LNCAP (cell line): ENCODE data around the gene MTA2.

Experiments used
- TF ChIP-seq, protein P1 (sequence below): fragments of 450-650 bp; IDR thresholded peaks from 2 replicates; pipeline ENCODE4 v1.5.1; 2017; ENCODE audit warnings: mild to moderate bottlenecking

MTA2 gene

DNA sequence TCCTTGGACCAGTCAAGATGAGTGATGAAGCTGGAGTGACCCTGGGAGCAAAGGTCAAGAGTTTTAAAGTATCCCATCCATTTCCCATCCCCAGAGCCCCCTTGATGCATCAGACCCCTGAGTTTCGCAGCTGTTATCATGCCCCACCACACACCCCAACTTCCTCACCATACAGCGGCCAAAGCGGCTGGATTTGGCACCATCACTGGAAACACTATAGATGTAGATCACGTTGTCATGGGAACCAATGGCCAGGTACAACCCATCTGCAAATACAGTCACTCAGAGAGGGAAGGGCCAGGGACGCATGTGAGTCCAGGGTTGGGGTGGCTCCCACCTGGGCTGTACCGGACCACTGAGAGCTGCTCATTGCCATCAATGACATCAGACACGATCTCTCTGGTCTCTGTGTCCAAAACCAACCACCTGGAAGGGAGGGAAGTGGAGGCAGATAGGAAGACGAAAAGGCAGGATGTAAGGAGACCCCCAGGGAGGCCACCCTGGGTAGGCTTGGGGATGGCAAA, 2.2 kb upstream of the MTA2 start:
- TF ChIP-seq, protein P1, sequence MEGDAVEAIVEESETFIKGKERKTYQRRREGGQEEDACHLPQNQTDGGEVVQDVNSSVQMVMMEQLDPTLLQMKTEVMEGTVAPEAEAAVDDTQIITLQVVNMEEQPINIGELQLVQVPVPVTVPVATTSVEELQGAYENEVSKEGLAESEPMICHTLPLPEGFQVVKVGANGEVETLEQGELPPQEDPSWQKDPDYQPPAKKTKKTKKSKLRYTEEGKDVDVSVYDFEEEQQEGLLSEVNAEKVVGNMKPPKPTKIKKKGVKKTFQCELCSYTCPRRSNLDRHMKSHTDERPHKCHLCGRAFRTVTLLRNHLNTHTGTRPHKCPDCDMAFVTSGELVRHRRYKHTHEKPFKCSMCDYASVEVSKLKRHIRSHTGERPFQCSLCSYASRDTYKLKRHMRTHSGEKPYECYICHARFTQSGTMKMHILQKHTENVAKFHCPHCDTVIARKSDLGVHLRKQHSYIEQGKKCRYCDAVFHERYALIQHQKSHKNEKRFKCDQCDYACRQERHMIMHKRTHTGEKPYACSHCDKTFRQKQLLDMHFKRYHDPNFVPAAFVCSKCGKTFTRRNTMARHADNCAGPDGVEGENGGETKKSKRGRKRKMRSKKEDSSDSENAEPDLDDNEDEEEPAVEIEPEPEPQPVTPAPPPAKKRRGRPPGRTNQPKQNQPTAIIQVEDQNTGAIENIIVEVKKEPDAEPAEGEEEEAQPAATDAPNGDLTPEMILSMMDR, result no peak

DNA sequence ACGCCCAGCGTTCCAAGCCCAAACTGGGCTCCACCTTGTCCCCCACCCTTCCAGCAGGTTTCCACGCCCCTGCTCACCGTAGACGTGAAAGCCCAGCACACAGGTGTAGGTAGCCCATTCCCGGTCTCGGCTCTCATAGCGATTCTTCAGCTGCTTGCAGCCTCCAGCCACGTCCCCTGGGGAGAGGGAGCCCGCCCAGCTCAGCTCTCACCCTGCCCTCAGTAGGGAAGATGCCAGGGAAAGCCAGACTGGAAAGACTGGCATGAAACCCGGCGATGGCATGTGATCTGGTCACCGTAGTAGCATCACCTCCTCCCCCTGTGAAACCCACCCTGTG, 1.4 kb upstream of the MTA2 start:
- TF ChIP-seq, protein P1, result no peak

DNA sequence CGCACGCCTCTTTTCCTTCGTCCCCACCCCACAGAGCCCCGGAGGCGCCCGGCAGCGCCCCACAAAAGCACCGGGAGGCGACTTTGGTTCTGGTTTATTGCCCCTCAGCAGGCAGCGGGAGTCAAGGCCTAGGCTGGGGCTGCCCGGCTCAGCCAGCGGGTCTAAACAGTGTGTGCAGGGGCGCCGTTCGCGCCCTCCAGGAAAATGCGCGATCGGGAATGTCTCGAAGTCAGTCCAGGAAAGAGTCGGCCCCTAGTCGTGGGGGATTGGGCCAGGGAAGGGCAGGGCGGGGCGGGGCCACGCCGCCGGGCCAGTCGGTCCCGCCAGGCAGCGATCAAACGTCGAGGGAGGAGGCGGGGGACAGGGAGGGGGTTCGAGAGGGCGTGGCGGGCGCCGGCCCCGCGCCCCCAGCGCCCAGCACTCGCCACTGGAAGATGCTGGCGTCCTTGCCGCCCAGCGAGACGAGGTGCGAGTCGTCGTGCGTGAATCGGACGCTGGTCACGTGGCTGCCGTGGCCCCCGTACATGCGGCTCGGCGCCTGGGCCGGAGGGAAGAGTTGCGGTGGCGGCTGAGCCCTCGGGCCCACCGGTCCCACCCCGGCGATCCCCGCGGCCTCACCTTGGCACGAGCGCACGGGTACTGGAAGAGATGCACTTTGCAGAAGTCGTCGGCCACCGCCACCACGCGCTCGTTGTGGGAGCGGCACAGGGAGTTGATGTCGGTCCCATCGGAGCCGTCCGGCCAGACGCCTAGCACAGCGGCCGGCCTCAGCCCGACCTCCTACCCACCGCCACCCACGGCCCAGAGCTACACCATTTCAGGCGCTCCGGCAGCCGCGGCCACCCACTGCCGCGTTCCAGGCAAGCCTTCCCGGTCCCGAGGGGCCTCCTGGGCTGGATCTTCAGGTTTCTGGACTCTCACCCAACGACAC, 741 bp upstream of the MTA2 start:
- TF ChIP-seq, protein P1, result no peak

DNA sequence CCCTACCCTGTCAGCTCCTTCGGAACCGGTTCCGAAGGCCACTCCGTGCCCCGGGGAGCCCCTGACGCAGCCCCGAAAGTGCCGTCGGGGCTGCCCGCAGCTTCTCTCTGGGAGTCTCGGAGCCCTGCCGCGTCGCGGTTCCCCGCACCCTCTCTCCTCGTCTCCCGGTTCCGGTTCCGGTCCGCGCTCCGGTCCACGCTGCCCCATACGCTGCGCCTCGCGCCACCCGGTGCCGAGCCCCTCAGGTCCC, 618 bp downstream of the MTA2 start:
- TF ChIP-seq, protein P1, result no peak

DNA sequence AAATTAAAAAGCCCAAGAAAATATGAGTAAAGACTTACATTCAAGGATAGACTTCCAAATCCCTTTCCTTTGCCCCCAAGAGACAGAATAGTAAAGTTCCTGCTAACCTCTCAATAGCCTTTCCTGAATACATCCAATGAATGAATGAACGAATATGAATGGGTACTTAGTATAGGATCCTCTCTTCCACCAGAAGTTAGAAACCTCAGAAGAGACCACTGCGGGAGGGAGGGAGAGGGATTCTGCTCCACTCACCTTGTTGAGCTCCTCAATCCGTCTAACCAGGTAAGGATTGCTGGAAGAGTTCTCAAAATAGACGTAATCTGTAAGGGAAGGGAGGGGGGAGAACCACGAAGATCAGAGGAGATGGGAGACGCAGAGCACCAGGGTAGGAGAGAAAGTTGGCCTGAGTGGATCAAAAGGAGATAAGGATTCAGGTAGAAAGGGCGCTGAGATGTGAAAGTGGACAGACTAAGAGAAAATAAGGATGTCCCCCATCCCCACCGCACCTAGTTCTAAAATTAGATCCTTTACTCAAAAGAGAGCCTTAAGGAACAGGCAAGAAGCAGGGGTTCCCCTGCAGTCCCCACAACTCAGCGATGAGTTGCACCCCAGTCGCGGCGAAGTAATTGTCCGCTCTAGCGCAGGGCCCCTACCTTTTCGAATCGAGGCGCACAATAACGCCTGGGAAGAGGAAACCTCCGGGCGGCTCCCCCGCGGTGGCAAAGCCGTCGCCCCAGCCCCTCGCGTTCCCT, 1.1 kb downstream of the MTA2 start:
- TF ChIP-seq, protein P1, result no peak

DNA sequence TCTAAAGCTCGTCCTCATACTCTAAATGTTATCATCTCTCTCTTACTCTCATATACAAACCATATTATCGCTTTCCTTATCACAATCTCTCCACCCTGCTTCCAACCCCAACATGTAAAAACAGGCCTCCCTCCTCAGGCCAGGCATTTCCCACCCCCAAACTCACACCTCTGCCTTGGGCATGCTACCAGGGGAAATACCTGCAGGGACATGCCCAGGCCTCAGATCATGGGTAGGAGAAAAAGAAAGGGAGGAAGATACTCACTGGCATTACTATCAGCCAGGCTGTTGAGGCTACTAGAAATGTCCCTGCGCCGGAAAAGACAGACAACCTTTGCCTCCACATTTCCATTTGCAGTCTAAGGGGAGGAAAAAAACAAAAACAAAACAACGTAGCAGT, 1.8 kb downstream of the MTA2 start:
- TF ChIP-seq, protein P1, result no peak

DNA sequence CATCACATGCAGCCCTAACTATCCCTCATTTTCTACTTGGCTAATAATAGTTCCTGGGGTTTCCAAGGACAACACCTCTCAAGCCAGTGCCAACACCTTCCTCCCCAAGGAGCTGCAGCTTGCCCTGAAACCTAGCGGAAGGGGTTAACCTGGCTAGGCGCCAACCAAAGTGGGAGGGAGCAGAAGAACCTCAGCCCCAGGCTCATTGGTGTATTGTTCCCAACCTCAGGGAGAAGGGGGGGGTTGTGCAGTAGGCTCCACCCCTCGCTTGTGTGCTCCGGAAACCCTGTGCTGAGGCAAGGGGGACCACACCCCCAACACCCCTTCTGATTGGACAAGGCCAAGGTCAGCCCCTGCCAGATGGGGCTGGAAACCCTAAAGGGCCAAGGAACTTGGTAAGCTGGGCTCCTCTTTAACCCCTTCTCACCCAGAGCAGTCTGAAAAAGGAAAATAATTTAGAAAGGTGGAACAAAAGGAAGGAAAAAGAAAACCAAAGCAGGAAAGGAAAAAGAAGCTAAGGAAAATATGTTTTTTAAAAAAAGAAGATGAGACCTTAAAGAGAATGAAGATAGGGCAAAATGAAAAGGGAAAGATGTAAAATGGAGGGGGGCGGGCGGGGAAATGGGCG, 2.5 kb downstream of the MTA2 start:
- TF ChIP-seq, protein P1, result no peak
